OCI-LY7 (cell line): ENCODE data around the gene MPRIP. TPM values are rescaled to one million over a fixed set of nuclear protein-coding genes. Genes with fewer than 3 reads are reported as not detected.

Experiments used
- BruUV-seq: library from RNA; stranded (reverse); fragments of 400-500 nt; replicated peaks from 2 replicates; lab custom pipeline; 2021; lab: Mats Ljungman, UMichigan
- CTCF ChIA-PET: fragments of 300-600 bp; sonication (Branson Sonifier 250); formaldehyde crosslinking; loops from one replicate; lab custom pipeline; 2022; ENCODE audit warnings: antibody characterized with exemption; ENCODE audit not compliant: unreplicated experiment; lab: Charles Lee
- POLR2A ChIA-PET: fragments of 300-600 bp; sonication (Branson Sonifier 250); formaldehyde crosslinking; loops from one replicate; lab custom pipeline; 2022; ENCODE audit warnings: antibody characterized with exemption; lab: Charles Lee
- DNase-seq: peaks from one replicate; pipeline ENCODE4 v3.0.0-alpha.2; 2015; ENCODE audit warnings: low spot score
- H2AFZ ChIP-seq: fragments of 200-600 bp; sonication (generic), shearing (Covaris generic); 2 replicates; pipeline ENCODE4 v1.6.1; 2014; ENCODE audit warnings: mild to moderate bottlenecking, antibody characterized with exemption, low read length, moderate library complexity
- H3K27ac ChIP-seq: fragments of 200-600 bp; sonication (generic); 2 replicates; pipeline ENCODE4 v1.5.1; 2014; ENCODE audit warnings: mixed run types, low read depth, mild to moderate bottlenecking, moderate library complexity, low read length, inconsistent platforms; ENCODE audit not compliant: poor library complexity, severe bottlenecking
- H3K36me3 ChIP-seq: fragments of 200-600 bp; sonication (generic); 2 replicates; pipeline ENCODE4 v1.6.1; 2014; ENCODE audit warnings: mild to moderate bottlenecking, antibody characterized with exemption, low read length, moderate library complexity, mixed read lengths; ENCODE audit not compliant: insufficient read depth
- H3K4me1 ChIP-seq: fragments of 200-600 bp; sonication (generic); 2 replicates; pipeline ENCODE4 v1.5.1; 2014; ENCODE audit warnings: mild to moderate bottlenecking, low read length; ENCODE audit not compliant: insufficient read depth, poor library complexity, severe bottlenecking
- H3K4me2 ChIP-seq: fragments of 200-600 bp; sonication (generic); 2 replicates; pipeline ENCODE4 v1.6.1; 2014; ENCODE audit warnings: mild to moderate bottlenecking, low read length
- H3K4me3 ChIP-seq: fragments of 200-600 bp; sonication (generic); 2 replicates; pipeline ENCODE4 v1.5.1; 2014; ENCODE audit warnings: mild to moderate bottlenecking, low read depth, low read length; ENCODE audit not compliant: poor library complexity, severe bottlenecking
- H3K79me2 ChIP-seq: fragments of 200-600 bp; sonication (generic); 2 replicates; pipeline ENCODE4 v1.6.1; 2016; ENCODE audit warnings: low read depth, mild to moderate bottlenecking, low read length, moderate library complexity, mixed read lengths; ENCODE audit not compliant: insufficient read depth
- H3K9me2 ChIP-seq: fragments of 200-600 bp; sonication (generic); 2 replicates; pipeline ENCODE4 v1.6.1; 2016; ENCODE audit warnings: mild to moderate bottlenecking, low read length, mixed read lengths; ENCODE audit not compliant: insufficient read depth
- H3K9me3 ChIP-seq: fragments of 200-600 bp; sonication (generic); 2 replicates; pipeline ENCODE4 v1.6.1; 2014; ENCODE audit warnings: mild to moderate bottlenecking, mixed run types, low read length, mixed read lengths
- H4K20me1 ChIP-seq: fragments of 200-600 bp; sonication (generic); 2 replicates; pipeline ENCODE4 v1.6.1; 2014; ENCODE audit warnings: mild to moderate bottlenecking, antibody characterized with exemption, low read length, moderate library complexity, mixed read lengths; ENCODE audit not compliant: insufficient read depth
- CTCF ChIP-seq: fragments of 200-600 bp; sonication (generic); conservative IDR thresholded peaks from 2 replicates; pipeline ENCODE4 v1.5.1; 2014; ENCODE audit warnings: mild to moderate bottlenecking, antibody characterized with exemption, low read length, moderate library complexity, mixed read lengths
- EZH2phosphoT487 ChIP-seq: fragments of 200-600 bp; sonication (generic); IDR thresholded peaks from 2 replicates; pipeline ENCODE4 v1.6.1; 2018; ENCODE audit warnings: low read depth, borderline replicate concordance, mild to moderate bottlenecking, mixed run types, antibody characterized with exemption, low read length, moderate library complexity, mixed read lengths
- intact Hi-C: fragments of 100-400 bp; cut with micrococcal nuclease; formaldehyde crosslinking; loops from one replicate; pipeline ENCODE4 v1.10.0; 2022; ENCODE audit not compliant: unreplicated experiment
- total RNA-seq, 2 experiments: library from RNA; depleted of rRNA in 1 of 2; stranded (reverse); fragments of >200 nt in 1 of 2; shearing (Covaris generic) in 1 of 2; gene quantifications; 2 replicates each; pipeline ENCODE4 v1.2.3, GENCODE V29; 2014 to 2022

The MPRIP gene
- total RNA-seq, 2 experiments from 2014 or later: 73.3 to 109 TPM

GRCh38 chr17:17237026-17237799, 195.0 kb downstream of the MPRIP start, which contains the start of gene FLCN:
FLCN (minus strand) TSS chr17:17237168; CDS start chr17:17228137, 9,031 bp downstream.
- TF ChIP-seq EZH2phosphoT487 (no peak), CTCF (no peak)
- intact Hi-C loops: loop anchor here (2.0 to 5.0 kb wide), 2 partner anchors 68 to 585 kb away; partner anchors contain the start of gene ZNF624
- BruUV-seq: no TSS peak
- Histone ChIP-seq H3K9me3 (no peaks in the 10 kb centered on the region), H2AFZ (peak within 1 kb of the TSS; percentile 63), H3K4me1 (peaks cover 22% of the 10 kb centered on the region), H4K20me1 (no peaks in the 10 kb centered on the region), H3K9me2 (no peaks in the 10 kb centered on the region), H3K4me3 (peak within 1 kb of the TSS; percentile 86), H3K27ac (peak within 1 kb of the TSS; percentile 40), H3K79me2 (peaks cover 12% of the 10 kb centered on the region; the same call in 1 of the 2 replicates), H3K4me2 (peak within 1 kb of the TSS; percentile 76), H3K36me3 (no peaks in the 10 kb centered on the region)
- ChIA-PET CTCF (no interaction called here), POLR2A (interaction anchor here (0.7 kb wide), 1 partner anchor 194 kb away, joined by 3 read pairs; no protein-coding TSS in a partner anchor)
- peak; percentile 92 for DNase-seq

- Histone ChIP-seq H3K4me1 (peaks cover 22% of the 10 kb centered on the region), H4K20me1 (no peaks in the 10 kb centered on the region), H3K4me2 (no peak overlapping the region), H2AFZ (no peak overlapping the region), H3K79me2 (peaks cover 12% of the 10 kb centered on the region; the same call in 1 of the 2 replicates), H3K36me3 (peaks cover 4% of the 10 kb centered on the region; the same call in 1 of the 2 replicates), H3K9me2 (no peaks in the 10 kb centered on the region), H3K27ac (no peak overlapping the region), H3K9me3 (no peaks in the 10 kb centered on the region), H3K4me3 (no peak overlapping the region)
- DNase-seq: no peak
- BruUV-seq: no TSS peak
- CTCF ChIA-PET: no interaction called here
- no peak for TF ChIP-seq CTCF
- TF ChIP-seq EZH2phosphoT487: no peak
- intact Hi-C loops: loop anchor here (5.0 kb wide), 1 partner anchor 588 kb away; the partner anchor contains the start of gene ZNF624
- POLR2A ChIA-PET: interaction anchor here (0.8 kb wide), 1 partner anchor 271 kb away, joined by 3 read pairs; no protein-coding TSS in a partner anchor
Measured at GRCh38 chr17:17239832-17240231, 197.6 kb downstream of the MPRIP start.
